ENCODE results near the gene COL25A1.

DNA sequence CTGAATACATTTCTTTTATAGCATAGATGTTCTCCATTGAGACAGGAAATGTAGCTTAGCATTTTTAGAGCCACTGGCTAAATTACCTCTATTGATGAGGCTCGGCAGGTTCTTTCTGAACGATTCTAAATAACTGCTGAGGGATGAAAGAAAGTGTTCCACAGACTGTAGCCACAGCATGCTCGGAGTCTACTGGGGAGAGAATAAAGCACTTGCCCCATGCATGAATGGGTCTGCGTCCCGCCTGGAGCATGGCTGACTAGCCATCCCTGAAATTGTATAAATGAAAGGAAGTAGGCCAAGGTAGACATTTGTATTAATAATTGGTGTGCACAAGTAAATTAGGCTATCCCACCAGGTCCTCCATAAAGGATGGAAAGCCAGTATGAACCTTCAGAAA, 269.8 kb downstream of the COL25A1 start:
- TF ChIP-seq CTCF (IDR thresholded peaks at IDR 0.05) (no peak), POLR2A (IDR thresholded peaks at IDR 0.05) (no peak)
